SKM-1 (cell line): ENCODE results near the gene SSRP1.
A peak's percentile ranks its signal among the peaks of the same experiment; 100 is the strongest.
"Not testable (repeated sequence)": the region's sequence is repeated elsewhere in the genome, so short reads cannot be mapped to it uniquely, and the experiment has no call there.

ENCODE experiments used
- DNase-seq: peaks from one replicate; lab custom pipeline; 2025; ENCODE audit not compliant: unreplicated experiment; lab: John Stamatoyannopoulos, UW

SSRP1 gene

GRCh38 chr11:57335343-57336110, at the start of gene SSRP1:
SSRP1 (minus strand) TSS chr11:57335892; CDS start chr11:57335121, 771 bp downstream.
- DNase-seq = peak; percentile 76

- no peak for DNase-seq
Measured at GRCh38 chr11:57380975-57381374, 45.3 kb upstream of the SSRP1 start, which contains the start of gene PRG3. PRG3 (minus strand) TSS chr11:57381150; CDS start chr11:57380708, 442 bp downstream.

GRCh38 chr11:57379732-57380131, 44.0 kb upstream of the SSRP1 start:
- DNase-seq = no peak

GRCh38 chr11:57378186-57378585, 42.5 kb upstream of the SSRP1 start:
- DNase-seq = no peak

GRCh38 chr11:57377107-57377506, 41.4 kb upstream of the SSRP1 start:
- no peak for DNase-seq

- DNase-seq = no peak
Measured at GRCh38 chr11:57376095-57377090, 40.7 kb upstream of the SSRP1 start.

GRCh38 chr11:57375490-57375889, 39.8 kb upstream of the SSRP1 start:
- DNase-seq = no peak

- no peak for DNase-seq
Measured at GRCh38 chr11:57374966-57375365, 39.3 kb upstream of the SSRP1 start.

GRCh38 chr11:57373146-57373545, 37.5 kb upstream of the SSRP1 start:
- no peak for DNase-seq

- DNase-seq = no peak
Measured at GRCh38 chr11:57370941-57371340, 35.2 kb upstream of the SSRP1 start.

GRCh38 chr11:57370251-57370650, 34.6 kb upstream of the SSRP1 start:
- DNase-seq = no peak

- DNase-seq = no peak
Measured at GRCh38 chr11:57368845-57369232, 33.1 kb upstream of the SSRP1 start.

- no peak for DNase-seq
Measured at GRCh38 chr11:57368106-57368844, 32.6 kb upstream of the SSRP1 start.

GRCh38 chr11:57364851-57365660, 29.4 kb upstream of the SSRP1 start:
- DNase-seq = no peak

GRCh38 chr11:57363131-57364080, 27.7 kb upstream of the SSRP1 start:
- DNase-seq = no peak

- DNase-seq = no peak
Measured at GRCh38 chr11:57361926-57362325, 26.2 kb upstream of the SSRP1 start.

GRCh38 chr11:57361420-57361819, 25.7 kb upstream of the SSRP1 start:
- not testable (repeated sequence) for DNase-seq

- DNase-seq = no peak
Measured at GRCh38 chr11:57360991-57361390, 25.3 kb upstream of the SSRP1 start.
